ENCODE measurements around the gene SMYD1.

DNA sequence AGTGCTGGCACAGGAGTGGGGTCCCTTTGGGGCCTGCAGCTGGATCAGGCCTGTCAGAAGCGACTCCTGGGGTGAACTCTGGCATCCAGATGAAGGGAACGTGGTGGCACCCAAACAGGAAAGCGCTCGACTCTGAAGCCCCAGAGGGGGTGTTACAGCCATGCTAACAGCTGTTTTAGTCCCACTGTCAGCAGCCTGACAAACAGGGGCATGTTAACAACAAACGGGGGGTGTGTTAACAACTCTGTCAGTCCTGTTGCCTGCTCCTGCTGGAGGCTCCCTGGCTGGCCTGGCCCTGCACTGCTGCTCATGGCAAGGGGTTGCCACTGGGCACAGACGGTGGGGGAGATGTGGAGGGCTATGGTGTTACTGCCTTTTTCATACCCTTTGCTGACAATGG lies 48.7 kb upstream of the SMYD1 start:
- no peak for TF ChIP-seq POLR2A (IDR thresholded peaks at IDR 0.05)
- TF ChIP-seq, protein P1, sequence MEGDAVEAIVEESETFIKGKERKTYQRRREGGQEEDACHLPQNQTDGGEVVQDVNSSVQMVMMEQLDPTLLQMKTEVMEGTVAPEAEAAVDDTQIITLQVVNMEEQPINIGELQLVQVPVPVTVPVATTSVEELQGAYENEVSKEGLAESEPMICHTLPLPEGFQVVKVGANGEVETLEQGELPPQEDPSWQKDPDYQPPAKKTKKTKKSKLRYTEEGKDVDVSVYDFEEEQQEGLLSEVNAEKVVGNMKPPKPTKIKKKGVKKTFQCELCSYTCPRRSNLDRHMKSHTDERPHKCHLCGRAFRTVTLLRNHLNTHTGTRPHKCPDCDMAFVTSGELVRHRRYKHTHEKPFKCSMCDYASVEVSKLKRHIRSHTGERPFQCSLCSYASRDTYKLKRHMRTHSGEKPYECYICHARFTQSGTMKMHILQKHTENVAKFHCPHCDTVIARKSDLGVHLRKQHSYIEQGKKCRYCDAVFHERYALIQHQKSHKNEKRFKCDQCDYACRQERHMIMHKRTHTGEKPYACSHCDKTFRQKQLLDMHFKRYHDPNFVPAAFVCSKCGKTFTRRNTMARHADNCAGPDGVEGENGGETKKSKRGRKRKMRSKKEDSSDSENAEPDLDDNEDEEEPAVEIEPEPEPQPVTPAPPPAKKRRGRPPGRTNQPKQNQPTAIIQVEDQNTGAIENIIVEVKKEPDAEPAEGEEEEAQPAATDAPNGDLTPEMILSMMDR (IDR thresholded peaks at IDR 0.05), result no peak
